Choroid plexus epithelial cell (primary cell): ENCODE results near the gene ATP2B2.

Experiments
- DNase-seq: peaks from one replicate; pipeline ENCODE4 v3.0.0-alpha.2; 2010; ENCODE audit warnings: low read depth
- H3K4me3 ChIP-seq: 2 replicates; pipeline ENCODE4 v1.5.1; 2011; ENCODE audit warnings: low read depth, mild to moderate bottlenecking, control low read depth, low read length, moderate library complexity
- CTCF ChIP-seq: conservative IDR thresholded peaks from 2 replicates; pipeline ENCODE4 v1.5.1; 2011; ENCODE audit warnings: low read depth, mild to moderate bottlenecking, control low read depth, inconsistent platforms, low read length, moderate library complexity

The ATP2B2 gene

GRCh38 chr3:10496121-10496863 is 9.1 kb downstream of the ATP2B2 start:
- no peak for DNase-seq
- H3K4me3 ChIP-seq, result no peak overlapping the region
- TF ChIP-seq CTCF, result no peak

- no peak for DNase-seq
- H3K4me3 ChIP-seq, result no peak overlapping the region
- no peak for TF ChIP-seq CTCF
Measured at GRCh38 chr3:10495614-10496013, 9.8 kb downstream of the ATP2B2 start.

GRCh38 chr3:10495003-10495402 is 10.4 kb downstream of the ATP2B2 start:
- H3K4me3 ChIP-seq, result no peak overlapping the region
- no peak for TF ChIP-seq CTCF
- peak; percentile 26 for DNase-seq

- TF ChIP-seq CTCF, result no peak
- no peak for DNase-seq
- no peak overlapping the region for H3K4me3 ChIP-seq
Measured at GRCh38 chr3:10494180-10494579, 11.2 kb downstream of the ATP2B2 start.

- DNase-seq, result no peak
- no peak overlapping the region for H3K4me3 ChIP-seq
- no peak for TF ChIP-seq CTCF
Measured at GRCh38 chr3:10493202-10493589, 12.2 kb downstream of the ATP2B2 start.

- no peak overlapping the region for H3K4me3 ChIP-seq
- TF ChIP-seq CTCF, result no peak
- DNase-seq, result no peak
Measured at GRCh38 chr3:10492364-10493201, 12.8 kb downstream of the ATP2B2 start.
